ENCODE measurements around the gene CALB2.

The CALB2 gene

GRCh38 chr16:71389330-71389729, 30.8 kb downstream of the CALB2 start:
- DNase-seq (ENCODE audit: low spot score), result no peak

DNA sequence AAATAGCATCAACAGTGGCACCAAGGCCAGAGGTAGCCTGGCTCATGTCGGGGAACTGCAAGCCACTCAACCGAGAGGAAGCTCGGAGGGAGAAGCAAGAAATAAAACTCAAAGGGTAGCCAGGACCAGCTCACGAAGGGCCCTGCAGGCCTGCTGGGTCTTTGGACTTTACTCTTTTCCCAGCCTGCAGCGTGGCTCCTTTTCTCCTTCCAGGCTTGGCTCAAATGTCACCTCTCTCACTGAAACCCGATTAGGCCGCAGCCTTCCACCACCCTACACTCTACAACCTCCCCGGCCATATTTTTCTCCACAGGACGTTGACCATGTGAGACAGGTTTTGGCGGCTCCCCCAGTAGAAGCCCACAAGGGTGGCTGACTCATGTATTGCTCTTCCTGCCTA, 38.1 kb downstream of the CALB2 start:
- DNase-seq (ENCODE audit: low spot score), result no peak

DNA sequence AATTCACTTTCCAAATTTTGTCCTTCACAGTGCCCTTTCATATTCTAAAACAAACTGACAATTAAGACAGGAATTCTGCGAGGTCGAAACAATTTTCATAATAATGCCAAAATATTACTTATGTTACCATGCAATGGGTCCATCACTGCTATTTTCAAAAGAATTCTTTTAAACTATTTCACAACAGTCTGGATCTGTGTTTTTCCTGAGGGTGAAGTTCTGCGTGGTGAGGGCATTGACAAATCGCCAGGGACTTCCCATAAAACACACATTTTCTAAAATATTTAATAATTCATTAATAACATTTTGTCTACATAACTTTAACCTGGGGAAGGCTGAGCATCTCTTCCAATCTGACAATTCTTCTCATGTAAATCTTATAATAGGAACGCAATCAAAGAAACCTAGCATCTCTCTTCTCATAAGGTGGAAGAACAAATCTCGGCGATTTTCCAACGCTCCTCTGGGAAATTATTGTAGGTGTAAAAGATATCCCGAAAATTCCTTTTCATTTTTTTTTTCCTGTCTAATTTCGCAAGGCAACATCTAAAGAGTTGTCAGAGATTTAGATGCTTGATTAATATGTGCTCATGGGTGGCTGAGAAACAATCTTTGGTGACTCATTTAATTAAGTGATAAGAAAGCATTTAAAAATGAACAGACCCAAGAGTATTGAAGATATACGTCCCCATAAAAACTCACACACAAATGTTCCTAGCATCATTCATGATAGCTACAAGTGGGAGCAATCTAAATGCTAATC, 41.5 kb downstream of the CALB2 start:
- DNase-seq (ENCODE audit: low spot score), result no peak

- DNase-seq (ENCODE audit: low spot score), result no peak
Observed at GRCh38 chr16:71402007-71402406, 43.5 kb downstream of the CALB2 start.

DNA sequence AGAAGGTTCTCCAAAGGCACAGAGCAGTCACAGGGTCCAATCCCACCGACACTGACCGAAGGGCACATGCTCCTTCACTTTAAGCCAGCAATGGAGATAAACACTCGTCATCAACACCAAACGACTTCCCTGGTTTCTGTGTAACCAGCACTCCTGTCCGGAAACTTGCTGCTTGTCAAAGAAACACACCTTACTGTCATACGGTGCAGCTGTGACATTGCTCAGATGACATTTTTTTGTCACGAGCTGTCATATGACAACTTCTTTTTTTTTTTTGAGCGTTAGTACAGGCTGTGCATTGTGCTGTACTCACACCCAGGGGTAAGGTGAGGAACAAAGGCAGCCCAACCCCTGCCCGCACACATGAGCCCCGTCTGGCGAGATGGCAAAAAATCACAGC, 44.2 kb downstream of the CALB2 start:
- no peak for DNase-seq (ENCODE audit: low spot score)

GRCh38 chr16:71404364-71404763, 45.8 kb downstream of the CALB2 start:
- no peak for DNase-seq (ENCODE audit: low spot score)

DNA sequence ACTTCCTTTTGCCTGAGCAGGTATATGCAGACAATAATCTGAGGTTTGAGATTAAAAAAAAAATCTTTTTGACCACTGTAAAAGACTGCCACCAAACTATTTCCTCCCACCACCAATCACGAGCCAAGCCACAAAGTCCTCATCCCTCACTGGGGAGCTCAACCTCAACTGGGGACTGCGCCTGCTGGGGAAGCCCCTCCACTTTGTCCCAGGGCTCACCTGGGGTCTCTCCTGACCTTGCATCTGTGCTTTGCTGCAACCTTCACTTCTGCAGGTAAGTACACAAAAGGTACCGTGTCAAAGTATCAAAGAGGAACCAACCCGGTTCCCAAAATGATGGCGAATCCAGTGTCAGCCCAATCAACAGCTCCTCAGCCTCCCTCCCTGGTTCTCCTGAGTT, 47.8 kb downstream of the CALB2 start:
- DNase-seq (ENCODE audit: low spot score), result no peak

DNA sequence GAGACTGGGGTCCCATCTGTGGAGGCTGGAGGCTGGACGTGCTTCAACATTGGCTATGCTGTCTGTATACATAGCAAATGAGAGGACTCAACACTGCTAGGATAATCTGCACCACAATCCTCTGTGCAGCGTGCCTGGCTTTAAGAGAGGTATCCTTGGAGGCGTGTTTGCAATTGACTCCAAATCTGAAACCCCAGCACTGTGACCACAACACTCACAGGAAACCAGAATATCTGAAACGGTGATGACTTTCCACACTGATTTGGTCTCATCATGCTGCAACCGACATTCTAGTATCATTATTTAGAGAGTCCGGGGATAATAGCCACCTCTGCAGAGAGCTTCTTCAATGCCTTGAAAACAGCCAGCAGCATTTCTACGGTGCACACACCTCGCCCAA, 48.2 kb downstream of the CALB2 start:
- no peak for DNase-seq (ENCODE audit: low spot score)

DNA sequence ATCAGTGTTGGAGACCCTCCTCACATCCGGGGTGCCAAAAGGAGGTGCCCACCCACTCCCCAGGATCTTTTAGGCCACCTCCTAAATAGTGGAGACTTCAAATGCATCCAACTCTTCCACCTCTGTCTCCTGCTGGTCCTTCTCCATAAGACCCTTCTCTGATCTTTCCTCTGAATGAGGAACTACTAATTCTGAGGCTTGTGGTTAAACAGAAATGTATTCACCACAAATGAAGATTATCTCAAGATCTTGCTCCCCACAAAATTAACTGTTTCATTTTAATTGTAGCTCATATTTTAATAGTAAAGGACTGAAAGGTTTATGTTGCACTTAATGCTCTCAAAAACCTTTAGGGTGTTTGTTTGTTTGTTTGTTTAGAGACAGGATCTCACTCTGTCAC, 49.2 kb downstream of the CALB2 start:
- no peak for DNase-seq (ENCODE audit: low spot score)

- DNase-seq (ENCODE audit: low spot score), result no peak
Observed at GRCh38 chr16:71408536-71408935, 50.0 kb downstream of the CALB2 start.

DNA sequence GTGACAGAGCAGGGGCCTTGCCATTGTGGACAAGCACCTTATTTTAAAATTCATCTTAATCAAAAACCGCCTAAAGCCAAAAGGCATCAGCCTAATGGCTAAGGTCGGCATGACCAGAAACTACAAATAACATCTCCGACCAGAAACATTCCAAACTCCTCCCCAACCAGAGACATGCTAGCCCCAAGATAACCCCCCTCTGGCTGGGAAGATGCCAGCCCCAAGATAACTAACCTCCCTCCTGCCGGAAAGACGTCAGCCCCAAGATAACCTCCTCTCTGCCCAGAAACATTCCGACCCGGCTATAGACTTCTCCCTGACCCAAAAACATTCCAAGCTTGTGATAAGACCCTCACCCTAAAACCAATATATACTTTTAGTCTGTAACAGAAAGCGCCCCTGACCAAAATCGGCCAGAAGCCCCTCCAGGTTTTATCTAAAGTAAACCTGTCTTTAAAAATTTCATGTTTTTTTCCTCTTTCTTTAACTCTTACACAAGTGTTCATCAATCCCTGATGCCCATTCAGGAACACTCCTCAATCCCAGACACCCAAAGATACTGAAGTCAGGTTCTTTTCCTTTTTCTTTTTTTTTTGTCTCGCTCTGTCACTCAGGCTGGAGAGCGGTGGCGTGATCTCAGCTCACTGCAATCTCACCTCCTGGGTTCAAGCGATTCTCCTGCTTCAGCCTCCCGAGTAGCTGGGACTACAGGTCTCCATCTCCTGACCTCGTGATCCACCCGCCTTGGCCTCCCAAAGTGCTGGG, 50.7 kb downstream of the CALB2 start:
- DNase-seq (ENCODE audit: low spot score), result no peak

DNA sequence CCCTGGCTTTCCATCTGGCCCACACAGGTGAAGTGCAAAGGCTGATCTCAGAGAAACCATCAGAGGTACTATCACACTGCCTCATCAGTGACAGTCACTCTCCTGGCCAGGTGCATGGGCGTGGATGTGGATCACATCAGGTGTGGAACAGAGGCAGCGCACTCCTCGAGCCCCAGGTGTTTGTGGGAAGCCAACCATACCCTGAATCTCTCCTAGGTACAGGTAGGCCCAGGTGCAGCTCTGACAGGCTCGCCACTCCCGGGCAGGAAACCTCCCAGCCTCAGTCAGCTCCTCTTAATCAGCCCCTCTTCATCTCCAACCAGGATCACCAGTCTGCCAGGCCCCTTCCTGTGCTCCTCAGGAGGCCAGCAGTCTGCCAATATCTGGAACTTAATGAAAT, 51.6 kb downstream of the CALB2 start:
- no peak for DNase-seq (ENCODE audit: low spot score)

DNA sequence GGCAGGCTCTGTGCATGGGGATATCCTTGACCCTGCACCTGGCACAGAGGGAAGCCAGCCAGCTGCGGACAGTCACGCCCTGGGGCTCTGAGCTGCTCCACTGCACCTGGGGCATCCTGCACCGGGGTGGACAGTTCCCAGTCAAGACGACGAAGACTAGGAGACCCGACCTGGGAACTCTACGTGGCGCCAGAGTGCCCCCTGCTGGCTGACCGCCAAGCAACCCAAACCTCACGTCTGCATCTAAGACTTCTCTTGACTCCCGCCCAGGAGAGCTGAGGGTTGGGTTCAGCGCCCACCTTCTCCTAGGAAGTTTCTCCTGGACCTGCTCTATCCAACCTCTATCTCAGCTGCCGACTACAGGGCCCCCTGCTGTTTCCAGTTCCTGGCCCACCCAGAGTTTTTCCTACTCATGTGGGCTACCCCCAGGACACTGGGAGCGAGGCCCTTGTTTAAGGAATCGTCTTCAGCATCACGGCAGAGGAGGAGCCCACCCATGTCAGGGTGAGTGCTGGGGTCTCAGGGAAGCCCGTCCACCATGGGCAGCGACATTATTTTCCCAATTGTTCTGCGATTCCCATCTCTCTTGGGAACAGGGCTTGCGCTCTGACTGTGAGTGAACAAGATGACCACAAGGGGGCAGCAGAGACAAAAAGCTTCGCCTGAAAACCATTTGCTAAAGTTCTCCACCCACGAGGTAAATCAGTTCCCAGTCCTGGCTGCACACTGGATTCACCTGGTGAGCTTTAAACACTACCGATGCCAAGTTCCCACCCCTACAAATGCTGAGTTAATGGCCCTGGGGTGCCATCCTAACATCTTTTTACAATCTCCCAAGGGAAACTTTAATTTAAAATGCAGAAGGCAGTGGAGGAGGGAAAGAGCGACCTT, 54.0 kb downstream of the CALB2 start:
- peak; percentile 84 for DNase-seq (ENCODE audit: low spot score)

DNA sequence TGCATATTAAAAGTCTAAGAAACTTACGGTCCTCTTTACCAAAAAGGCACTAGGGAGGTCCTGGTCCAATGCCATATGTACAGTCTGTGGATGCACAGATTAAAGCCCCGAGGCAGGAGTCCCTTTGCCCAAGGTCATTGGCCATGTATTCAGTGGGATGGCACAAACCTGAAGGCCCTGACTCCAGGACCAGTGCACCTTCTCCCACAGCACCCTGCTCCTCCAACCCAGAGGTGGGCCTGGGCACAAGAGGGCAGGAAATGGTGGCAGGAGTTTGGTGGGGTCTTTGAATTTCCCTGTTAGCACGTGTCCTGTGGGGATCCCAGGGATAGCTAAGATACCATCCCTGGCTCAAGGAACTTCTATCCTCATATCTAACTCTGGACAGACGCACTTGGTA, 54.8 kb downstream of the CALB2 start:
- no peak for DNase-seq (ENCODE audit: low spot score)

GRCh38 chr16:71414038-71414437, 55.5 kb downstream of the CALB2 start:
- no peak for DNase-seq (ENCODE audit: low spot score)

- peak; percentile 20 for DNase-seq (ENCODE audit: low spot score)
Observed at GRCh38 chr16:71421911-71422310, 63.4 kb downstream of the CALB2 start.

GRCh38 chr16:71423016-71423415, 64.5 kb downstream of the CALB2 start:
- DNase-seq (ENCODE audit: low spot score), result no peak

DNA sequence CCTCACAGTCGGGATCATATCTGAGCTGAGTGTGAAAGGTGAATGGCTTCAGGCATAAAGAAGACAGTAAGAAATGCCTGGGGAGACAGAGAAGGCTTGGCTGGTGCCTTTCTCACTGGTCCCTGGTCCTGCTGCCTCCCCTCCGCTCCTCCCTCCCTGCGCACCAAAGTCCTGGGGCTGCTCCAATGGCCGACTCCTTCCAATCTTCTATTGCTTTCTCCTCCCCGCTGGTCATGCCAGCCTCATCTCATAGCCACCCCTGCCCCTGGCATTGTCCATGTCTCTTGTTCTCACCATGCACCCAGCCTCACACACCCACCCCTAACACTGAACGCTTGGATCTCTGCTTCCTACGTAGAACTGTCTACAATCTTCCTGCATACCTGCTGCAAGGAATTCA, 65.3 kb downstream of the CALB2 start:
- no peak for DNase-seq (ENCODE audit: low spot score)

DNA sequence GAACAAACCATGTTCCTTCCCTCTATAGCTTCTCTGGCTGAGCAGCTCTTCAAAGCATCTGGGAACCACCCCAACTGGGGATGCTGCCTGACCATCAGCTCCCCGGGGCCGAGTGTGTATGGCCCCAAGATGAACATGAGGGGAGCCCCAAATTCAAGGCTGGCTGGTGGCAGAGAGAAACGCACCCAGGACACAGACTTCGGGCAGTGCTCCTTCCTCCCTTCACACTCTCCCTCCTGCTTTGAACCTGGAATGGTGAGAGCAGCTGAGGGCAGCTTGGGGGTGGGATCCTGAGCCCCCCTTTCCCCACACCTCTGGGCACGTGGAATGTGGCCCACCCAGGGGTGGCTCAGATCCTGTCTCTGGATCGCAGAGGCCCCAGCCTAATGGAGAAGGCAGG, 66.1 kb downstream of the CALB2 start:
- DNase-seq (ENCODE audit: low spot score), result no peak

- DNase-seq (ENCODE audit: low spot score), result no peak
Observed at GRCh38 chr16:71425746-71426068, 67.2 kb downstream of the CALB2 start.

GRCh38 chr16:71426069-71426879, 67.8 kb downstream of the CALB2 start:
- DNase-seq (ENCODE audit: low spot score), result peak; percentile 99

Data from kidney tubule cell (primary cell).